Lung microvascular endothelial cell (primary cell): ENCODE measurements around the gene CLCN3. TPM values are rescaled to one million over a fixed set of nuclear protein-coding genes. Genes with fewer than 3 reads are reported as not detected.
"Not testable (repeated sequence)": the region's sequence is repeated elsewhere in the genome, so short reads cannot be mapped to it uniquely, and the experiment has no call there.

Source experiments
- DNase-seq, 2 donors: peaks; one replicate each; pipeline versions ENCODE4 v3.0.0 to v3.0.0-alpha.2; 2010; ENCODE audit warnings: low read depth in 2 of 2
- total RNA-seq: library from RNA; depleted of rRNA; stranded (reverse); fragments of >200 nt; gene quantifications from 2 replicates; pipeline ENCODE4 v1.2.1, GENCODE V29; 2014

The CLCN3 gene
- total RNA-seq = 51.0 and 103 TPM in 2 replicates

- peak; percentile 99 to 100 for DNase-seq
These were observed at the start of gene CLCN3 for GRCh38 chr4:169619958-169620879. TSS of gene CLCN3 (plus strand) at chr4:169620578. CDS start at chr4:169635929, 15,351 bp downstream.

- not testable (repeated sequence) for DNase-seq
These were observed 49.4 kb upstream of the CLCN3 start for GRCh38 chr4:169571012-169571411.

GRCh38 chr4:169571435-169571834, 48.9 kb upstream of the CLCN3 start:
- no peak for DNase-seq

DNA sequence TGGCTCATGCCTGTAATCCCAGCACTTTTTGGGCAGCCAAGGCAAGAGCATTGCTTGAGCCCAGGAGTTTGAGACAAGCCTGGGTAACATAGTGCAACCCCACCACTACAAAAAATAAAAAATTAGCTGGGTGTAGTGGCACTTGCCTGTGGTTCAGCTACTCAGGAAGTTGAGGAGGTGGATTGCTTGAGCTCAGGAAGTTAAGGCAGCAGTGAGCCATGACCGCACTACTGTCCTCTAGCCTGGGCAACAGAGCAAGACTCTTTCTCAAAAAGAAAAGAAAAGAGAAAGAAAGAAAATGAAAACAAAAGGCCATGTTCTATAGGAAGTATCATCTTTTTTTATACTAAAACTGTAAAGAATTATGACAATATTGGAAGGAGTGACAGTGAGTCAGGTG, 46.5 kb upstream of the CLCN3 start:
- DNase-seq = no peak

GRCh38 chr4:169582203-169582602, 38.2 kb upstream of the CLCN3 start:
- no peak for DNase-seq

- DNase-seq = no peak
These were observed 37.7 kb upstream of the CLCN3 start for GRCh38 chr4:169582706-169583105.

DNA sequence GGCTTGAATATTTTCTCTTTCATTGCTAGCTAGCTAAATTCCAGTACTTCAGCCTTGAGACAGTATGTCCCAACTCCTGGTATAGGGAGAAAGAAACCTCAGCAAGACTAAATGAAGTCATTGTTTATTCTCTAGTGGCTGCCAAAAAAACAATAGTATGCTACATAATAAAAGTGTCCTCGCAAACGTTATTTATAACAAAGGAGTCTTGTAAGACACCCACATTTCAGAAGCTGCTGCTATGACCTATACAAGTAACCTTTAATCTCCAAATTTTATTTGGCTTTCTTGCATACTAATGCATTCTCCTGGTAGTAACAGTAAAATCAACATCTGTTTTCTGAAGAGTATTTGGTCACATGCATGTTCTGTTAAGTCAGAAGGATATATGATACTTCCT, 36.8 kb upstream of the CLCN3 start:
- DNase-seq = peak in 1 of 2 donors; percentile 18

GRCh38 chr4:169593050-169593560, 27.3 kb upstream of the CLCN3 start:
- DNase-seq = no peak

- DNase-seq = no peak
These were observed 25.7 kb upstream of the CLCN3 start for GRCh38 chr4:169594560-169595195.

DNA sequence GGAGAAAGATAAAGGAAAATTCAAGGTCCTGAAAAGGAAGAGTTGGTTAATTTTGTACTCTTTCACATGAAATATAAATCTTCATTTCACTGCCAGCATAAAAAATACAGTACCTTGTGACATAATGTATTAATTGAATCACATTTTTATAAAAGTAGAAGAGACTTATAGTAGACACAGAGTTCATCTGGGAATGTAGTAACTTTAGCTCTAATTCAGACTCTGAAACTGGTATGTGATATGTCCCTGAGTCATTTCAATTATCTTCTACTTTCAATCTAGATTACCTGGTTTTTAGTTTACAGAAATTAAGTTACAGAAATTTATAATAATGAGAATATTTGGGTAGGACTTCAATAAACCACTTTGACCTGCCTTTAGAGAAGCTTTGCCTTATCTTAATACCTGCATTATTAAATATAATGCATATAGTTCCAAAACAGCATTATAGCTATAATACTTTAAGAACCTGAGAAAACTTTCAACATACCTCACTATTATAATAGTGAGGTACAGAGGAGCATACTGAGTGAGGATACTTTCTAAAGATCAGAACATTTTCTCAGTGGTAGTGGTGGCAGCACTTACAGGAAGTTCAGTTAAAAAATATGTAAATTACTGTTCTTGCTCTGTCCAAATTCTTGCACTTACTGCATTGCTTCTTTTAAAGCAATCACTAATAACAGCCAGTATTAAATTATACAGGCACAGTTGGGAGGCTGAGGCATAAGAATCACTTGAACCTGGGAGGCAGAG, 19.2 kb upstream of the CLCN3 start:
- DNase-seq = no peak

DNA sequence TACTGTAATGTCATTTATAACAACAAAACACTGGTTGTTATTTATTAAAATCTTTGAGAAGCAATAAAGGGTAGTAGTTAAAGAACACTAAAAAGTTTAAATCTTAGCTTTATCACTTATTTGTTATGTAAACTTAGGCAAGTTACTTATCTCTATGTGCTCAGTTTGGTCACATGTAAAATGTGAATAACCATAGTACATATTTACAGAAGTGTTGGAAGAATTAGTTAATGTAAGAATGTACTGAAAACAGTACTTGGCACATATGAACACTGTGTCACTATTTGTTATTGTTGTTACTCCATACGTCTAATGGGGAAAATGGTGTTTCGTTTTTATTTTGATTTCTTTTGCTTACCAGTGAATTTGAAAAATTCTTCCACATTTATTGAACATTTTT, 17.1 kb upstream of the CLCN3 start:
- no peak for DNase-seq

DNA sequence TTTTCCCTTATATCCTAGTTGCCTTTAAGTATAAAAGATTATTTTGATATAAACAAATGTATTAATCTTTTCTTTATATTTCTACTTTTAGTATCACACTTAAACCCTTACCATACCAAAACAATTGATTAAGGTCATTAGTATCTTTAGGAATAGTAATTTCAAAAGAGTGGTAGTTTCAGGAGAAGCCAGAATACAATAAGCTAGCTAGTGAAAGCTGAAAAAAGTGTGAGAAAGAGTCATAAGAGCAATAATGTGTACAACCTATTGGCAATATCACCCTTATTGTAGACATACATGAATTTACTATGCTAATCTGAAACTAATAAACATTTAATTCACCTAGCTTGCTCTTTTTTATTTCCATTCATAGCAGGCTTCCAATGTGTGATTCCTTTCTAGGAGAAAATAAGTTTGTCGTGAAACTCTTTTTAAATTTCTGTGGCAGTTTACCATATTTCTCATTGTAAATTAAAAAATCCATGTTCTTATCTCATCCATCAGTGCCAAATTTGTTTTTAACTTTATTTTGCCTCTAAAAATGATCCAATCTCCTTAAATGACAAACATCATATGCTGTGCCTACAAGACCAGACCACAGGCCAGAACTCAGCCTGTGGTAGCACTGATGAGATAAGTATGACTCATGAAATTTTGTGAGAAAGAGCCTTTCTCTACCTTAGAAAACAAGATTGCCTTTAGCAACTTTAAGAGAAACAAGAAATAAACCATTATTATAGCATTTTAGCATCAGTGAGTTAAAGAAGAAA, 16.1 kb upstream of the CLCN3 start:
- peak; percentile 6 to 69 for DNase-seq

GRCh38 chr4:169604903-169605331, 15.5 kb upstream of the CLCN3 start:
- DNase-seq = no peak

DNA sequence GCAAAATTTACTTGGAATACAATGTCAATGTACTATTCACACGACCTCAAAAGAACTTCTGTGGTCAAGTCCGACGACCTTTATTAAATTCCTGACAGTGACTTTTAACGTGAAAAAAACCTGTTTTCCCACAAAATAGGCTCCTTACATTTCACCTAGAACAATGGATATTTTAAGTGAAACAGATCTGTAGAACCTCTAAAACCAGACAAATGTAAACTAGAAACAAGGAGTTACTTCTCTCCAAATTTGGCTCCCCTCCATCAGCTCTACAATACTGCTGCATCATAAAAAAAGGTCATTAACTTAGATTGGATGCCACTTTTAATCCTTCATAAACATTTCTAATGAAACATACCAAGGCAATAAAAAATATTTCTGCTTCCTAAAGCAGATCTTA, 9.2 kb upstream of the CLCN3 start:
- DNase-seq = no peak

GRCh38 chr4:169611991-169612870, 8.1 kb upstream of the CLCN3 start, which contains the start of gene NEK1:
TSS of gene NEK1 (minus strand) at chr4:169612583. CDS start at chr4:169602630, 9,953 bp downstream.
- peak; percentile 87 to 91 for DNase-seq

DNA sequence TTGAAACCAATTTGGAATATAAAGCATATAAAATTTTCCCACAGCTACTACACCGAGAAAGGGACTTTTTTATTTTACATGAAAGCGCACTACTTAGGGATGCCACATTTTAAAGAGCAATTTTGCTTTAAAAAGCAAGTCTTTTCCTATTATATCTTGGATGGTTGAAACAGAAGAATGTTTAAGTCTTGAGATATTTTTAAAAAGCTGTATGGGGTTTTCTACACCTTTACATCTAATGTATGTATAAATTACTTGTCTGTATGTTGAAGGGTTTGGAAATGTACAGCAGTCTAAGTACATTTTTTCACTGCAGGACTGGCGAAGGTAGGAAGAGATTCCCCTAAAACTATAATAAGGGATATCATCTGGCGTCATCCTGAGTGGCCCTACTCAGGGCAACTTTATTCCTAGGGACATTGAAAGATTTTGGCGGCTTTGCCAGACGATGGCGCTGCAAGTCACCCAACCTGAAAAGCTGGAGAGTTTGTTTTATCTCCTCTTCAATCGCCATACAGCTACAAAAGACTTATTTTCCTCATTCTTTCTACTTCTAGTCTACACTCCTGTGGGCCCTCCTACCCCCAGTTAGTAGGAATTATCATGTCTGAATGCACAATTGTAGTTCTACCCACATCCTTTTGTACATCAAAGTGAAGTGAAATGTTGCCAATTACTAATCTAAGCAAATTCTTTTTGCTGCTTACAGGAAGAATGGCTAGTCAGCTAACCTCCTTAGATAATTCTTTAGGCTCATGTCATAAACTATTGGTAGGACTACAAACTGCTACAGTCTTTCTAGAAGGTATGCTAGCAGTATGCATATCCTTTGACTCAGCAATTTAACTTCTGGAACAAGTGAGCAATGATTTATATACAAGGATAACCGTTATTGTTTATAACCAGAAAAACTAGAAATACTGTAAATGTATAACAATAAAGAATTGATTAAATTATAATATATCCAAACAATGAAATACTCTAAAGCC, 7.2 kb upstream of the CLCN3 start:
- DNase-seq = peak; percentile 84 to 88

GRCh38 chr4:169615467-169616106, 4.8 kb upstream of the CLCN3 start:
- DNase-seq = peak; percentile 21 to 43

DNA sequence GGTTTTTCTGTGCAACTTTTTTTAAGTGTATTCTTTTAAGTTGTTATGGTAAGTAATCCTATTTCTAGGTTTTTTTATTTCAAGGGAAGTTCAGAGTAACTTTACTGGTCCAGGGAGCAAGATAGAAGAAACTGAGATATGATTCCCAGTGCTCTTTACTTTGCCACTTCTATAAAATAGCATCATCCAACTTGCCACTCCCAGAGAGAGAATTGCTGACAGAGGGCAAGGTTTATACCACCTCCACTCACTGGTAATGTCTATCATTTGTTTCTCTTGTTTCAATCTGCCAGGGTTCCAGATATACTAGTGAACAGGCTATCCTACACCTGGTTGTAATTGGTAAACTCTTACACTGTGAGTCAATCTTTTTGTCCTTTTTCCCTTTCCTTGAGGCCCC, 3.5 kb upstream of the CLCN3 start:
- no peak for DNase-seq
